ENCODE measurements around the gene RAB3GAP2. TPM values are rescaled to one million over a fixed set of nuclear protein-coding genes. Genes with fewer than 3 reads are reported as not detected.
"Not testable (repeated sequence)": the region's sequence is repeated elsewhere in the genome, so short reads cannot be mapped to it uniquely, and the experiment has no call there.

RAB3GAP2 gene
- polyA plus RNA-seq, 4 donors = 3.5 to 24.8 (median 7.7) TPM

GRCh38 chr1:220158530-220158929 lies 113.7 kb downstream of the RAB3GAP2 start:
- FAIRE-seq; H3K4me1 ChIP-seq (ENCODE audit: control insufficient read depth in 3 of 3, insufficient read depth in 2 of 3, low read depth in 1 of 3, low read length in 2 of 3); H3K27me3 ChIP-seq (ENCODE audit: control insufficient read depth in 3 of 3, insufficient read depth in 3 of 3, low read length in 3 of 3); H3K9me3 ChIP-seq (ENCODE audit: control insufficient read depth in 2 of 2, insufficient read depth in 1 of 2, low read depth in 1 of 2, low read length in 1 of 2); H3K4me3 ChIP-seq (ENCODE audit: low read depth in 1 of 3, low read length in 3 of 3): not testable (repeated sequence)
- peak in 1 of 2 donors; percentile 36 for DNase-seq
- 40 to 85% (median 58%) methylated on average over 7 of the region's 7 CpGs for WGBS, 3 donors
- Histone ChIP-seq H3K36me3 (ENCODE audit: control insufficient read depth in 3 of 3, insufficient read depth in 2 of 3, low read depth in 1 of 3, low read length in 3 of 3) (peaks cover 5 to 16% (median 14%) of the 10 kb centered on the region in 3 donors), H3K27ac (ENCODE audit: low read depth in 1 of 3, low read length in 2 of 3) (peak overlapping the region in 2 of 3 donors; percentile 8 to 29)

GRCh38 chr1:220157738-220158137 lies 114.5 kb downstream of the RAB3GAP2 start:
- Histone ChIP-seq H3K27me3 (ENCODE audit: control insufficient read depth in 3 of 3, insufficient read depth in 3 of 3, low read length in 3 of 3) (no peaks in the 10 kb centered on the region), H3K4me1 (ENCODE audit: control insufficient read depth in 3 of 3, insufficient read depth in 2 of 3, low read depth in 1 of 3, low read length in 2 of 3) (peaks cover 3 to 8% (median 6%) of the 10 kb centered on the region in 3 donors), H3K9me3 (ENCODE audit: control insufficient read depth in 2 of 2, insufficient read depth in 1 of 2, low read depth in 1 of 2, low read length in 1 of 2) (no peaks in the 10 kb centered on the region), H3K27ac (ENCODE audit: low read depth in 1 of 3, low read length in 2 of 3) (no peak overlapping the region), H3K36me3 (ENCODE audit: control insufficient read depth in 3 of 3, insufficient read depth in 2 of 3, low read depth in 1 of 3, low read length in 3 of 3) (peaks cover 5 to 17% (median 16%) of the 10 kb centered on the region in 3 donors), H3K4me3 (ENCODE audit: low read depth in 1 of 3, low read length in 3 of 3) (no peak overlapping the region)
- no peak for FAIRE-seq
- no peak for DNase-seq
- 73 to 92% (median 91%) methylated on average over 2 of the region's 2 CpGs for WGBS, 3 donors

DNA sequence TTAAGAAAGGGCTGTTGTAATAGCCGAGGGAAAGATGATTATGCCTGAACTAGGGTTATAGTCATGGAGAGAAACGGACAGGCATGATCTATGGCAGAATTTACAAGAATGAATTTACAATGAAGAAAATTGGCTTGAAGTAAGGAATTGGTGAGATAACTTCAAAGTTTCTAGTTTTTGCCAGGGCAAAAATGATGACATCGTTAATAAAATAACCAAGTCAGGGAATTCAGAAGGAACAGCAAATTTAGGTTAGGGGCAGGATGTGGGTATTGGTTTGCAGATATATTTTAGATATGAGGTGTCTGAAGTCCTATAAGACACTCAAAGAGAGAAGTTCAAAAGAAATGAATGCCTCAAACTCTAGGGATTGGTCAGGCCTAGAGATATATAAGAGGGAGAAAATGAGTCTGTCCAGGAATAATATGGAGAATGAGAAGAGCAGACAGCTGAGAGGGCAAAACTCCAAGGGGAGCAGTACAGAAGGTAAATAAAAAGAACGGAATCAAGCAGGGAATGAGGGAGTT lies 115.6 kb downstream of the RAB3GAP2 start:
- no peaks in the 10 kb centered on the region for H3K9me3 ChIP-seq (ENCODE audit: control insufficient read depth in 2 of 2, insufficient read depth in 1 of 2, low read depth in 1 of 2, low read length in 1 of 2)
- WGBS, 3 donors = 92% methylated on average over 4 of the region's 4 CpGs
- FAIRE-seq (no peak), DNase-seq (no peak)
- no peak overlapping the region for H3K4me3 ChIP-seq (ENCODE audit: low read depth in 1 of 3, low read length in 3 of 3)
- peaks cover 7 to 24% (median 16%) of the 10 kb centered on the region in 3 donors for H3K36me3 ChIP-seq (ENCODE audit: control insufficient read depth in 3 of 3, insufficient read depth in 2 of 3, low read depth in 1 of 3, low read length in 3 of 3)
- H3K4me1 ChIP-seq (ENCODE audit: control insufficient read depth in 3 of 3, insufficient read depth in 2 of 3, low read depth in 1 of 3, low read length in 2 of 3) = peaks cover 3 to 8% (median 6%) of the 10 kb centered on the region in 3 donors
- H3K27ac ChIP-seq (ENCODE audit: low read depth in 1 of 3, low read length in 2 of 3) = no peak overlapping the region
- no peaks in the 10 kb centered on the region for H3K27me3 ChIP-seq (ENCODE audit: control insufficient read depth in 3 of 3, insufficient read depth in 3 of 3, low read length in 3 of 3)

- Histone ChIP-seq H3K27me3 (ENCODE audit: control insufficient read depth in 3 of 3, insufficient read depth in 3 of 3, low read length in 3 of 3) (no peaks in the 10 kb centered on the region), H3K4me1 (ENCODE audit: control insufficient read depth in 3 of 3, insufficient read depth in 2 of 3, low read depth in 1 of 3, low read length in 2 of 3) (peaks cover 0 to 3% (median 3%) of the 10 kb centered on the region in 3 donors), H3K36me3 (ENCODE audit: control insufficient read depth in 3 of 3, insufficient read depth in 2 of 3, low read depth in 1 of 3, low read length in 3 of 3) (peaks cover 7 to 27% (median 14%) of the 10 kb centered on the region in 3 donors), H3K9me3 (ENCODE audit: control insufficient read depth in 2 of 2, insufficient read depth in 1 of 2, low read depth in 1 of 2, low read length in 1 of 2) (no peaks in the 10 kb centered on the region), H3K4me3 (ENCODE audit: low read depth in 1 of 3, low read length in 3 of 3) (no peak overlapping the region), H3K27ac (ENCODE audit: low read depth in 1 of 3, low read length in 2 of 3) (no peak overlapping the region)
- DNase-seq (peak in 1 of 2 donors; percentile 17), FAIRE-seq (no peak)
These were observed 119.1 kb downstream of the RAB3GAP2 start for GRCh38 chr1:220153147-220153546.

- Histone ChIP-seq H3K4me1 (ENCODE audit: control insufficient read depth in 3 of 3, insufficient read depth in 2 of 3, low read depth in 1 of 3, low read length in 2 of 3) (no peaks in the 10 kb centered on the region), H3K27ac (ENCODE audit: low read depth in 1 of 3, low read length in 2 of 3) (no peak overlapping the region), H3K4me3 (ENCODE audit: low read depth in 1 of 3, low read length in 3 of 3) (no peak overlapping the region), H3K27me3 (ENCODE audit: control insufficient read depth in 3 of 3, insufficient read depth in 3 of 3, low read length in 3 of 3) (no peaks in the 10 kb centered on the region), H3K36me3 (ENCODE audit: control insufficient read depth in 3 of 3, insufficient read depth in 2 of 3, low read depth in 1 of 3, low read length in 3 of 3) (peaks cover 2 to 27% (median 10%) of the 10 kb centered on the region in 3 donors), H3K9me3 (ENCODE audit: control insufficient read depth in 2 of 2, insufficient read depth in 1 of 2, low read depth in 1 of 2, low read length in 1 of 2) (no peaks in the 10 kb centered on the region)
- 45 to 55% (median 53%) methylated on average over 3 of the region's 3 CpGs for WGBS, 3 donors
- no peak for FAIRE-seq
- peak in 1 of 2 donors; percentile 38 for DNase-seq
These were observed 120.8 kb downstream of the RAB3GAP2 start for GRCh38 chr1:220151454-220151853.

GRCh38 chr1:220149742-220150141 lies 122.5 kb downstream of the RAB3GAP2 start:
- Histone ChIP-seq H3K27ac (ENCODE audit: low read depth in 1 of 3, low read length in 2 of 3) (no peak overlapping the region), H3K4me3 (ENCODE audit: low read depth in 1 of 3, low read length in 3 of 3) (no peak overlapping the region), H3K27me3 (ENCODE audit: control insufficient read depth in 3 of 3, insufficient read depth in 3 of 3, low read length in 3 of 3) (no peaks in the 10 kb centered on the region), H3K4me1 (ENCODE audit: control insufficient read depth in 3 of 3, insufficient read depth in 2 of 3, low read depth in 1 of 3, low read length in 2 of 3) (no peaks in the 10 kb centered on the region), H3K9me3 (ENCODE audit: control insufficient read depth in 2 of 2, insufficient read depth in 1 of 2, low read depth in 1 of 2, low read length in 1 of 2) (no peaks in the 10 kb centered on the region), H3K36me3 (ENCODE audit: control insufficient read depth in 3 of 3, insufficient read depth in 2 of 3, low read depth in 1 of 3, low read length in 3 of 3) (peaks cover 5 to 27% (median 8%) of the 10 kb centered on the region in 3 donors)
- FAIRE-seq (peak; percentile 33), DNase-seq (no peak)
- 70 to 94% (median 90%) methylated on average over 1 of the region's 1 CpG for WGBS, 3 donors

- Histone ChIP-seq H3K9me3 (ENCODE audit: control insufficient read depth in 2 of 2, insufficient read depth in 1 of 2, low read depth in 1 of 2, low read length in 1 of 2) (no peaks in the 10 kb centered on the region), H3K27me3 (ENCODE audit: control insufficient read depth in 3 of 3, insufficient read depth in 3 of 3, low read length in 3 of 3) (no peaks in the 10 kb centered on the region), H3K36me3 (ENCODE audit: control insufficient read depth in 3 of 3, insufficient read depth in 2 of 3, low read depth in 1 of 3, low read length in 3 of 3) (peaks cover 3 to 27% (median 8%) of the 10 kb centered on the region in 3 donors), H3K4me1 (ENCODE audit: control insufficient read depth in 3 of 3, insufficient read depth in 2 of 3, low read depth in 1 of 3, low read length in 2 of 3) (no peaks in the 10 kb centered on the region), H3K27ac (ENCODE audit: low read depth in 1 of 3, low read length in 2 of 3) (no peak overlapping the region), H3K4me3 (ENCODE audit: low read depth in 1 of 3, low read length in 3 of 3) (no peak overlapping the region)
- DNase-seq (no peak), FAIRE-seq (no peak)
- WGBS, 3 donors = 92 to 94% (median 93%) methylated on average over 5 of the region's 5 CpGs
These were observed 128.2 kb downstream of the RAB3GAP2 start for GRCh38 chr1:220144051-220144450.

- H3K4me3 ChIP-seq (ENCODE audit: low read depth in 1 of 3, low read length in 3 of 3) = no peak overlapping the region
- DNase-seq = no peak
- no peaks in the 10 kb centered on the region for H3K9me3 ChIP-seq (ENCODE audit: control insufficient read depth in 2 of 2, insufficient read depth in 1 of 2, low read depth in 1 of 2, low read length in 1 of 2)
- 78 to 95% (median 92%) methylated on average over 6 of the region's 6 CpGs for WGBS, 3 donors
- H3K36me3 ChIP-seq (ENCODE audit: control insufficient read depth in 3 of 3, insufficient read depth in 2 of 3, low read depth in 1 of 3, low read length in 3 of 3) = peaks cover 6 to 37% (median 9%) of the 10 kb centered on the region in 3 donors
- peaks cover 0 to 3% (median 0%) of the 10 kb centered on the region in 3 donors for H3K4me1 ChIP-seq (ENCODE audit: control insufficient read depth in 3 of 3, insufficient read depth in 2 of 3, low read depth in 1 of 3, low read length in 2 of 3)
- H3K27ac ChIP-seq (ENCODE audit: low read depth in 1 of 3, low read length in 2 of 3) = no peak overlapping the region
- FAIRE-seq = no peak
- H3K27me3 ChIP-seq (ENCODE audit: control insufficient read depth in 3 of 3, insufficient read depth in 3 of 3, low read length in 3 of 3) = no peaks in the 10 kb centered on the region
These were observed 132.3 kb downstream of the RAB3GAP2 start for GRCh38 chr1:220139966-220140365.
